ENCODE measurements around the gene FURIN.
"Not testable (repeated sequence)": the region's sequence is repeated elsewhere in the genome, so short reads cannot be mapped to it uniquely, and the experiment has no call there.

The FURIN gene

DNA sequence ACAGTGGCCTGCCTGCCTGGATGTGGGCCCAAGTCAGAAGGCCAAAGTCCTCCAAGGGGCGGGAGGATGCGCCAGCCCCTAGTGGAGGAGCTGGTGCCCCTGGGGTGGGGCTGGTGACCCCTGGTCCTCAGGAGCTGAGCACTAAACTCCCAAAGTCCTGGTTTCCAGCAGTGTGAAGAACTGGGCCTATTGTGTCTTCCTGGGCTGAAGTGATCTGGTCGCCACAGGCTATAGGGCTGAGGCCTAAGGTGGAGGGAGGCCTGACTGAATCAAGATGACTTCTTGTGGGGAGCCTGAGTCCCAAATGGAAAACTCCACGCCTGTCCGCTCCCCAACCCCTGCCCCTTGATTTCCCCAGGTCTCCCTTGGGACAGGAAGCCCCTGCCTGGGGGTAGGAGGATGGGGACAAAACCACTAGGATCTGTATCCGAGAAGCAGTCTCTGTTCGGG lies 15.2 kb downstream of the FURIN start:
- no peak for DNase-seq (ENCODE audit: low read depth in 2 of 2)

DNA sequence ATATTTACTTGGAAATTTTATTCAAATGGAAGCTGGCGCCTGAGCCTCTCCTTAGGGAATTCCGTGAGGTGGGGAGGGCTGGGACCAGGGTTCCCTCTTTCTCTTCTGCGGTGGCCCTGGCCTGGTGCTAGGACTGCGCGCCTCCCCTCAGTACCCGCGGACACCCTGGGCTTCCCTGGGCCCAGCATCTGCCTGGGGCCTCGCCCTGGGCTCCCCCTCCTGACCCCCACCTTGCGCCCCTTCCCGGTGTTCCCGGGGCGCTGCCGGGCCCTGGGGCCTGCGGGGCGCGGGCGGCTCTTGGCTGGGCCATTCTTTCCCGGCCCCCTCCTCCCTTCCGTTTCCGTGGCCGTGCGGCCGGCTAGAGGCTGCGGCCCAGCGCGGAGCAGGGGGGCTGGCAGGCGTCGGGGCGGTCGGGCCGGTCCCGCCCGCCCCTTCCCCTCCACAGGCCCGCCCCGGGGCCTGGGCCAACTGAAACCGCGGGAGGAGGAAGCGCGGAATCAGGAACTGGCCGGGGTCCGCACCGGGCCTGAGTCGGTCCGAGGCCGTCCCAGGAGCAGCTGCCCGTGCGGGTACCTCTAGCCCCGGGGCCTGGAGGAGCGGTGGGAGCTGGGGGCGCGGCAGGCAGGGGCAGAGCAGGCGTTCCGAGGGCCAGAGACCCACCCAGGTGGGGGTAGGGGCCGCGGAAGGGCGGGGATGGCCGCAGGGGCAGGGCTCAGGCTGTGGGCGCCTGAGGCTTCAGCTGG lies 15.8 kb downstream of the FURIN start, which contains the start of gene FES:
TSS of gene FES (plus strand) at position 529 of the 743 bp plus-strand sequence. CDS start 542 bp downstream, outside the sequence.
- DNase-seq (ENCODE audit: low read depth in 2 of 2) = no peak

DNA sequence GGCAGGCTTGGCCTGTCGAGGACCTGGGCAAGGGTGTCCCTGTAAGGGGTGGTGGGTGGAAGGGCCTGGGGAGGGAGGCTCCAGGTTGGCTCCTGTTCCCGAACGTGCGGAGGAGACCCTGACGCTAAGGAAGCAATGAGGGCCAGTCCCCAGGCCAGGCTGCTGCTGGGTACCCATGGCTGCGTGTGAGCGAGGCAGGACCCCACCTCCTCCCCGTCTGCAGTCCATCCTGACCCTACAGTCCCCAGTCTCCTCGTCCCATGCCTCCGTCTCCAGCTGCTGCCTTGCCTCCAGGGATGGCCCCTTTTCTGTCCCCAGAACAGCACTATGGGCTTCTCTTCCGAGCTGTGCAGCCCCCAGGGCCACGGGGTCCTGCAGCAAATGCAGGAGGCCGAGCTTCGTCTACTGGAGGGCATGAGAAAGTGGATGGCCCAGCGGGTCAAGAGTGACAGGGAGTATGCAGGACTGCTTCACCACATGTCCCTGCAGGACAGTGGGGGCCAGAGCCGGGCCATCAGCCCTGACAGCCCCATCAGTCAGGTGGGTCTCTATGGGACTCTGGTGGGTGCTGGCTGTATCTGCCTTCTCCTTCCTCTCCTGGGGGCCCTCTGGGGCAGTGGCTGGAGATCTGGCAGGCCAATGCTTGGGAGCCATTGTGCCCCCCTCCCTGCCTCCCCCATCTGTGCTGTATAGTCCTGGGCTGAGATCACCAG lies 16.5 kb downstream of the FURIN start:
- no peak for DNase-seq (ENCODE audit: low read depth in 2 of 2)

DNA sequence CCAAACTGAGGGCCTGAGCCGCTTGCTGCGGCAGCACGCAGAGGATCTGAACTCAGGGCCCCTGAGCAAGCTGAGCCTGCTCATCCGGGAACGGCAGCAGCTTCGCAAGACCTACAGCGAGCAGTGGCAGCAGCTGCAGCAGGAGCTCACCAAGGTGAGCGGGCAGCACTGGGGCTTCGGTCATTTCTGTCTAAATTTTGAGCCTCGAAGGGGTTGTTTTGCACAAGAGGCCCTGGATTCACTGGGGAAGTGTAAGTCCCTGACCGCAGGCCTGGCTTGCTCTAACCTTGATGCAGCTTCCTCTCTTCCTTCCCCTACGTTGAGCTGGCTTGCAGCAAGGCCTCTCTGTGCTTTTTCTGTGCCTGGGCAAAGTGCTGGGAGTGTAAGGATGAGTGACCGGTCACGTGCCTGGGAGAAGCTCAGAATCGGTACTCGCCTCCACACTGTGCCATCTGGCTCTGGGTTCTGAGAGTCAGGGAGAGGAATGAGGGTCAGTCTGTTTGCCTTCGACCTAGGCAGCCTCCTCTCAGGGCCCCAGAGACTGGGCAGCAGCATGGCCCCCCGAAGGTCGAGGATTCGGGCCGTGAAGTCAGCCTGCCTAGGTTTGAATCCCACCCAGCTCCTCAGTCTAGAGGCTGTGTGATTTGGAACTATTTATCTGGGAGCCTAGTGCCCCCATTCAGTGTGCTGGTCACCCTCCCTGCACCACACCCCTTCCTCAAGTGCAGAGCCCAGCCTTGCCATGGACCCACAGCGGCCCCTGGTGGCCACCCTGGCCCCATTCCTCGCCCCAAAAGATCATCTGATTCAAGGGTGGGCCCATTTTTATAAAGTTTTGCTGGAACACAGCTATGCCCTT lies 17.3 kb downstream of the FURIN start:
- peak; percentile 59 to 79 for DNase-seq (ENCODE audit: low read depth in 2 of 2)

DNA sequence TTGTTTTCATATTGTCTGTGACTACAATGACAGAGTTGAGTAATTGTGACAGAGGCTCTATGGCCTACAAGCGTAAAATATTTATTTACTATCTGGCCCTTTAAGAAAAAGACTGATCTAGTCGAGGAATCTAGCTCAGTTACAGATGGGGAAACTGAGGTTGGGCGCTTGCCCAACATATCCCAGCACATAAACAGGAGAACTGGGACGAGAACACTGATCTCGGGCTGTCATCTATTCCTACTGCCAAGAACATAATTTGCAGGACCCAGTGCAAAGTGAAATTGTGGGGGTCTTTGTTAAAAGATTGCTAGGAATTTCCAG lies 17.9 kb downstream of the FURIN start:
- DNase-seq (ENCODE audit: low read depth in 2 of 2) = no peak

DNA sequence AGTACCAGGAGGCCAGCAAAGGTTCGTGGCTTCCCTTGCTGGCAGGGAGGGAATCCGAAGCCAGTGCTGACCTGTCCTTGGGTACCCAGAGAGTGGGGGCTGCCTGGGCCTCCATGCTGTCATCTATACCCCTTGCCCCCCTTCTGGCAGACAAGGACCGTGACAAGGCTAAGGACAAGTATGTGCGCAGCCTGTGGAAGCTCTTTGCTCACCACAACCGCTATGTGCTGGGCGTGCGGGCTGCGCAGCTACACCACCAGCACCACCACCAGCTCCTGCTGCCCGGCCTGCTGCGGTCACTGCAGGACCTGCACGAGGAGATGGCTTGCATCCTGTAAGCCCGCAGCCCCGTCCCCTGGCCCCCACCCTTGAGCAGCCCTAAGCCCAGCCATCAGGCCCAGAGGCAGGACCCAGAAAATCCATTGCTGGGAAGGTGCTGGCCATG lies 18.7 kb downstream of the FURIN start:
- DNase-seq (ENCODE audit: low read depth in 2 of 2) = no peak

DNA sequence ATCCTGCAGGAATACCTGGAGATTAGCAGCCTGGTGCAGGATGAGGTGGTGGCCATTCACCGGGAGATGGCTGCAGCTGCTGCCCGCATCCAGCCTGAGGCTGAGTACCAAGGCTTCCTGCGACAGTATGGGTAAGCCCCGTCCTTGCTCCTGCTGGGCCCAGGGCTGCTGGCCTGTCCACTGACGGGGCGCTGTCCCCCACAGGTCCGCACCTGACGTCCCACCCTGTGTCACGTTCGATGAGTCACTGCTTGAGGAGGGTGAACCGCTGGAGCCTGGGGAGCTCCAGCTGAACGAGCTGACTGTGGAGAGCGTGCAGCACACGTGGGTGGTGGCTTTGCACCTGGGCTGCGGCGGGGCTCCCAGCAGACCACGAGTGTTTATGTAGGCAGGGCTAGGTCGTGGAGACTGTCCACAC lies 20.9 kb downstream of the FURIN start:
- DNase-seq (ENCODE audit: low read depth in 2 of 2) = no peak

DNA sequence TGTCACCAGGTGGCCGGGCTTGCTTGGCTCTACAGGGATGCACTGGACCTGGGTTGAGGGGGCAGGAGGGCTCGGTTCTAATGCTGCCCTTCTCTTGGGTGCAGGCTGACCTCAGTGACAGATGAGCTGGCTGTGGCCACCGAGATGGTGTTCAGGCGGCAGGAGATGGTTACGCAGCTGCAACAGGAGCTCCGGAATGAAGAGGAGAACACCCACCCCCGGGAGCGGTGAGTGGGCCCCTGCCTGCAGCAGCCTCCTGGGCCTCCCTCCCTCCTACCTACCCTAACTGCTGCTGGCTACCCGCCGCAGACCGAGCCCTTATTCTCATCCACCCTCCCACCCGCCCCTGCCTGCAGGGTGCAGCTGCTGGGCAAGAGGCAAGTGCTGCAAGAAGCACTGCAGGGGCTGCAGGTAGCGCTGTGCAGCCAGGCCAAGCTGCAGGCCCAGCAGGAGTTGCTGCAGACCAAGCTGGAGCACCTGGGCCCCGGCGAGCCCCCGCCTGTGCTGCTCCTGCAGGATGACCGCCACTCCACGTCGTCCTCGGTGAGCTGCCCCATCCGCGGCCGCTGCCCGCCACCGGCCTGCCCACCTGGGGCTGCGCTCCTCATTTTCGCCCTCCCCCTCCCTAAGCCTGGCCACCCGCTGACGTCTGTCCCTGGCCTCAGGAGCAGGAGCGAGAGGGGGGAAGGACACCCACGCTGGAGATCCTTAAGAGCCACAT lies 21.5 kb downstream of the FURIN start:
- DNase-seq (ENCODE audit: low read depth in 2 of 2) = no peak

DNA sequence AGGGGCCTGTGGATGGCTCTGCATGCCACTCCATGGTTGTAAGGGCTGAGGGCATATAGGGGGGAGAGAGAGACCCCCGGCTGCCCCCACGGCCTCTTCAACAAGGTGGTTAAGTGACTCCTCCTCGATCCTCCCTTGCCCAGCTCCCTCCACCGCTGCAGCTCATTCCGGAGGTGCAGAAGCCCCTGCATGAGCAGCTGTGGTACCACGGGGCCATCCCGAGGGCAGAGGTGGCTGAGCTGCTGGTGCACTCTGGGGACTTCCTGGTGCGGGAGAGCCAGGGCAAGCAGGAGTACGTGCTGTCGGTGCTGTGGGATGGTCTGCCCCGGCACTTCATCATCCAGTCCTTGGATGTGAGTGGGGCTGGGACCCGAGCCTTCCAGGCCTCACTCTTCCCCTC lies 22.5 kb downstream of the FURIN start:
- no peak for DNase-seq (ENCODE audit: low read depth in 2 of 2)

DNA sequence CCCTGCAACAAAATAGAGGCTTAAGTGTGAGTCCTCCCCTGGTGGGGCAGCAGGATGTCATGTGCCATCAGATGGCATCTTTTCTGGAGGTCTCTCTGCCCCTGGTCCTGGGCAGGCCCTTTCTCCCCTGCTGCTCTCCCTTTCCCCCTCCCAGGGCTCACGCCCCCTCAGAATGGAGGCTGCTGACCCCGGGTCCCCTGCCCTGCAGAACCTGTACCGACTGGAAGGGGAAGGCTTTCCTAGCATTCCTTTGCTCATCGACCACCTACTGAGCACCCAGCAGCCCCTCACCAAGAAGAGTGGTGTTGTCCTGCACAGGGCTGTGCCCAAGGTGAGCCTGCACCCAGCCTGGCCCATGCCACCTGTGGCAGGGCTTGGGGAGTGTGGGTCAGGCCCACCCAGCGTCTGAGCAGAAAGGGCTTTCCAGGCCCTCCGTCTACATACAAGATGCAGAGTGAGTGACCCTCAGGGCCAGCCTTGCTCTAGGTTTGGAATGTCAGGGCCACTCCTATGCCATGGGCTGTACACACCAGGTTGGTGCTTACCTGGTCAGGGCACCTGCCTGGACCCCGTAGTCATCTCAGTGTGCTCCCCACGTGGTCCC lies 23.1 kb downstream of the FURIN start:
- DNase-seq (ENCODE audit: low read depth in 2 of 2) = no peak

DNA sequence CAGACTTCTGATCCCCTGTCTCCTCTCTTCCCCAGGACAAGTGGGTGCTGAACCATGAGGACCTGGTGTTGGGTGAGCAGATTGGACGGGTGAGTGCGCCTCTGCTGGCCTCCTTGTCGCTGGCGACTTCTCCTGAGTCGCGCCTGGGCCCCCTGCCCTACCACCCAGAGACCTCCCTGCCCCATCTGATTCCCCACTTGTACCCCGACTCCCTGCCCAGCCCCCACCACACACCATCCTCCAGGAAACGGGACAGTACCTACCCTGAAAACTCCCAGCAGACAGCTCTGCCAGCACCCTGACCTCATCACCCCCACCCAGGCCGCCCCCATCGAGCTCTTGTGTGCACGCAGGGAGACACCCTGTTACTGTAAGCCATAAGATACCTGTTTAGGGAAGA lies 23.6 kb downstream of the FURIN start:
- DNase-seq (ENCODE audit: low read depth in 2 of 2) = no peak

DNA sequence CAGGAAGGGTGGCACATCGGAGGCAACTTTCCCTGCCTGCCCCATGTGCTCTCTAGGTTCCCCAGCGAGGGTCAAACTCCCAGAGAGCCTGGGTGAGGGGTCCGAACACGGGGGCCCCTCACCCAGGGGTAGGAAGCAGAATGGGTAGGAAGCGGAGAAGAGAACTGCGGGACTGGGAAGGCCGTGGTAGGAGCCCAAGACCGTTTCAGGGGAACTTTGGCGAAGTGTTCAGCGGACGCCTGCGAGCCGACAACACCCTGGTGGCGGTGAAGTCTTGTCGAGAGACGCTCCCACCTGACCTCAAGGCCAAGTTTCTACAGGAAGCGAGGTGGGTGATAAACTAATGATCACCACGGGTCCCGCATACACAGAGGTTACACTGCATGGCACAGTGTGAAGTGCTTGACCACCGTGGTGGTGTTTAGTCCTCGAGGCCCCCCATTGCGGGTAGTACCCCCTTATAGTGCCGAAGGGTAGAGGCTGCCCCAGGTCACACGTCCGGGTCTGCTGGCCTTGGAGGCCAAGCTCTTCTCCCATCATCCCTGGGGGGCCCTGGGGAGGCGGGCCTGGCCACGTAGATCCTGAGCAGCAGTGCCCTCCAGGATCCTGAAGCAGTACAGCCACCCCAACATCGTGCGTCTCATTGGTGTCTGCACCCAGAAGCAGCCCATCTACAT lies 24.2 kb downstream of the FURIN start:
- DNase-seq (ENCODE audit: low read depth in 2 of 2) = no peak

DNA sequence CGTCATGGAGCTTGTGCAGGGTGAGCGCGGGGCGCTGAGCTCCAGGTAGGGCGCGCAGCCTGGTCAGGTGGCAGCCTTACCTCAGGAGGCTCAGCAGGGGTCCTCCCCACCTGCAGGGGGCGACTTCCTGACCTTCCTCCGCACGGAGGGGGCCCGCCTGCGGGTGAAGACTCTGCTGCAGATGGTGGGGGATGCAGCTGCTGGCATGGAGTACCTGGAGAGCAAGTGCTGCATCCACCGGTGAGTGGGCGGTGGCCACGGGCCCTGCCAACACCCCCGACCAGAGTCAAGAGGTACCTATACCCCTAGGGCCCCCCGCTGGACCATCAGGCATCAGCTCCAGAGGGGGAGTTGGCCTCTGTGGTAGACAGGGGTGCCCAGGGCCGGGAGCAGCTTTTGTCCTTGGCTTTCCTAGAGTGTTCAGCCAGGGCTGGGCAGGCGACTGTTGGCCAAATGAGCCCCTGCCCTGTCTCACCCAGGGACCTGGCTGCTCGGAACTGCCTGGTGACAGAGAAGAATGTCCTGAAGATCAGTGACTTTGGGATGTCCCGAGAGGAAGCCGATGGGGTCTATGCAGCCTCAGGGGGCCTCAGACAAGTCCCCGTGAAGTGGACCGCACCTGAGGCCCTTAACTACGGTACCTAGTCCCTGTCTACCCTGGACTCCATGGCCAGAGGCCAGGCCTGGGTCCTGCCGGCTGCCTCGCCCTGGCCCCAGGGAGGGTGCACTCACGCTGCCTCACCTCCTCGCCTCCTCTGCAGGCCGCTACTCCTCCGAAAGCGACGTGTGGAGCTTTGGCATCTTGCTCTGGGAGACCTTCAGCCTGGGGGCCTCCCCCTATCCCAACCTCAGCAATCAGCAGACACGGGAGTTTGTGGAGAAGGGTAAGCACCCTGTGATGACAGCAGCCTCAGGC lies 25.0 kb downstream of the FURIN start:
- no peak for DNase-seq (ENCODE audit: low read depth in 2 of 2)

DNA sequence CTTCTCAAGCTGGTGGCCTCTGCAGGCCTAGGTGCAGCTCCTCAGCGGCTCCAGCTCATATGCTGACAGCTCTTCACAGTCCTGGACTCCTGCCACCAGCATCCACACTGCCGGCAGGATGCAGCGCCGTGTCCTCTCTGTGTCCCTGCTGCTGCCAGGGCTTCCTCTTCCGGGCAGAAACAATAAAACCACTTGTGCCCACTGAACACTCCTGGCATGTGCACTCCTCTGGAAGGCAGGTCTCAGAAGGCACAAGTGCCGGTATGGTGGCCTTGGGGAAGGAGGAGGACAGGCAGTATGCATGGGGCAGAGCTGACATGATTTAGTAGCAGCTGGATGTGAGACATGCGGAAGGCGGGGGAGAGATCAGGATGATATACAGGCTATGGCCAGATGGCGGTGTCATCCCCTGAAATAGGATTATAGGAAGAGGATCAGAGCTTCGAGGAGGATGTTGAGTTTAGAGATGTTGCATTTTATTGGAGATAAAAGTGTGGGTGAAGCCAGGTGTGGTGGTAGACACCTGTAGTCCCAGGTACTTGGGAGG lies 27.3 kb downstream of the FURIN start:
- DNase-seq (ENCODE audit: low read depth in 2 of 2) = no peak

DNA sequence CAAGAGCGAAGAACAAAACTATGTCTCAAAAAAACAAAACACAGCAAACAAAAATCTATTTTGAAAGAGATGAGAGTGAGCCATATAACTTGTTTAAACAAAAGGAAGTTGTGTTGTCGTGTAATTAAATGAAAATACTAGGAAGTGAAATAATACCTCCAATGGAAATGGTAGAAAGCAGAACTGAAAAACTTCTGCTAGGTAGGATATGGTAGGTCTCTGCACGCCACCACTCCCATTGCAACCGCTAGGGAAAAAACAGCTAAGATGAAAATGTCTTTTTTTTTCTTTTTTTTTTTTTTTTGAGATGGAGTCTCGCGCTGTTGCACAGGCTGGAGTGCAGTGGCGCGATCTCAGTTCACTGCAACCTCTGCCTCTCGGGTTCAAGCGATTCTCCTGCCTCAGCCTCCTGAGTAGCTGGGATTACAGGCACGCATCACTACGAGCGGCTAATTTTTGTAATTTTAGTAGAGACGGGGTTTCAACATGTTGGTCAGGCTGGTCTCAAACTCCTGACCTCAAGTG lies 28.8 kb downstream of the FURIN start:
- DNase-seq (ENCODE audit: low read depth in 2 of 2) = not testable (repeated sequence)

DNA sequence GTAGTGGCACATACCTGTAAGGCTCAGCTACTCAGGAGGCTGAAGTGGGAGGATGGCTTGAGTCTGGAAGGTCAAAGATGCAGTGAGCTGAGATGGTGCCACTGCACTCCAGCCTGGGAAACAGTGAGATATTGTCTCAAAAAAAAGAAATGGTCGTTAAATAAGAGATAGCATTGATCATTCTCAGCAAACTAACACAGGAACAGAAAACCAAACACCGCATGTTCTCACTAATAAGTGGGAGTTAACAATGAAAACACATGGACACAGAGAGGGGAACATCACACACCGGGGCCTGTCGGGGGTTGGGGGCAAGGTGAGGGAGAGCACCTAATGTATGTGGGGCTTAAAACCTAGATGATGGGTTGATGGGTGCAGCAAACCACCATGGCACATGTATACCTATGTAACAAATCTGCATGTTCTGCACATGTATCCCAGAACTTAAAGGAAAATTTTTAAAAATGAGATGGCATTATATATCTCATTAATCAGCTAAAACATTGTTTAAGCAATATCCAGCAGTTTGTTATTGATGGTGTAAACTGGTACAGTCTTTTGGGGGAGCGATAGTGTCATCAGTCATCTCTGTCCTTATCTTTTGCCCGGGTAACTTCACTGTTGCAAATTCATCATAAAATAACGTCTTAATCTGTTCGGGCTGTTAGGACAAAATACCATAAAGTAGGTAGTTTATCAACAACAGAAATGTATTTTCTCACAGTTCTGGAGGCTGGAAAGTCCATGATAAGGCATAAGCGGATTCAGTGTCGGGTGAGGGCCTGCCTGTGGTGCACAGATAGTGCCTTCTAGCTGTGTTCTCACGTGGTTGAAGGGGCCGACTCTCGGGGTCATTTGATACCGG lies 33.0 kb downstream of the FURIN start:
- DNase-seq (ENCODE audit: low read depth in 2 of 2) = no peak

DNA sequence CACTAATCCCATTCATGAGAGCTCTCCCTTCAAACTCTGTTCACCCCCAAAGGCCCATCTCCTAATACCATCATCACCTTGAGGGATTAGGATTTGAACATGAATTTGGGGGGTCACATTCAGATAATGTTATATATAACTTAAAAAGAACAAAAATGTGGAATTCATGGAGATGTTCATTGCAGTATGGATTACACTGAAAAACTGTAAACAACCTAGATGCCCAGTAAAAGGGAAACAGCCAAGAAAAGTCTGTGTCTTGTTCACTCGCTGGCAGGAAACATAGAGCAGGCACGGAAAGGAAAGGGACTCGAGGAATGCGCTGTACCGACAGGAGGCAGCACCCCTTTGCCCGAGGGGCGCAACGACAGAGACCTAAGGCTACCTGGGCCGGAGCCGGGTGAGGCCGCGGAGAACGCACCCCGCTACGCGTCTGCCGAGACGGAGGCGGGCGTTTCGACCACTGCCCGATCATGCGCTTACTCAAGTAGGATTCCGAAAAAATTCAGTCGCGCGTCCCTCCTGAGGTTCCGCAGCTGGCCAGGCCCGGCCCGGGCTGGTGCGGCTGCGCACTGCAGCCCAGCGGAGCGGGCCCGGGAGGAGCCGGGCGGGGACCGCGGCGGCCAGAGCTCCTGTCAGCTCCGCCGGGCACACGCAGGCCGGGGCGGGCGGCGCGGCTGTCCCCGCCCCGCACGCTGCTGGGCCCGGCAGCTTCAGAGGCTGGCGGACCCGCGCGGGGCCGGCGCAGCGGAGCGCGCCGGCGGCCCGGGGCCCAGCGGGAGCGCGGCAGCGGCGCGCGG lies 33.9 kb downstream of the FURIN start:
- peak; percentile 24 to 41 for DNase-seq (ENCODE audit: low read depth in 2 of 2)
